ENCODE data around the gene LYSET. TPM values are rescaled to one million over a fixed set of nuclear protein-coding genes. Genes with fewer than 3 reads are reported as not detected.
A peak's percentile ranks its signal among the peaks of the same experiment; 100 is the strongest.
"Not testable (repeated sequence)": the region's sequence is repeated elsewhere in the genome, so short reads cannot be mapped to it uniquely, and the experiment has no call there.

The LYSET gene
- total RNA-seq, 1 donor from 2014 or later, result 2.3 TPM

DNA sequence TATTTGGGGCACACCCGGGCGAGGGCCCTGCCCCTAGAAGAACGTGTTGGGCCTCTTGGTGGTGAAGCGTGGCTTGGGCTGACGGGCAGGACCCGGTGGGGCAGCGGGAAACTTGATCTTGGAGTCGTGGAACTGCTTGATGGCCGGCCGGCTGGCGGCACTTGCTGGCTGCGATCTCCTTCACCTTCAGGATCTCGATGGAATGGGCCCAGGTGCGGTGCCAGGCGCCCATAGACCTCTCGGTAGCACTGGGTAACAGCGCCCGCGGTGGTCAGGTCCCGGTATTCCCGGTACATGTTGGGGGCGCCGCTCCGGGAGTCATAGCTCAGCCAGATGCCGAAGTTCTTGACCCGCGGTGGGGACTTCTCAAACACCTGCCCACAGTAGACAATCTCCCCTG lies 38.4 kb downstream of the LYSET start:
- Histone ChIP-seq H3K9me3 (no peaks in the 10 kb centered on the region), H3K4me3 (no peak overlapping the region), H3K4me1 (no peaks in the 10 kb centered on the region), H3K27ac (no peak overlapping the region), H3K36me3 (peaks cover 69 to 89% of the 10 kb centered on the region in 2 donors), H3K27me3 (no peaks in the 10 kb centered on the region)
- no peak for TF ChIP-seq CTCF (IDR thresholded peaks at IDR 0.05)
- intact Hi-C loops (cut with DNase I), result no loop called here
- DNase-seq (ENCODE audit: low spot score in 2 of 2), result no peak

GRCh38 chr14:93228550-93228949 lies 43.4 kb downstream of the LYSET start:
- peaks cover 33 to 43% of the 10 kb centered on the region in 2 donors for H3K36me3 ChIP-seq
- no peak for DNase-seq (ENCODE audit: low spot score in 2 of 2)
- H3K4me3 ChIP-seq, result no peak overlapping the region
- no peak overlapping the region for H3K27ac ChIP-seq
- H3K27me3 ChIP-seq, result no peaks in the 10 kb centered on the region
- no peak for TF ChIP-seq CTCF (IDR thresholded peaks at IDR 0.05)
- H3K9me3 ChIP-seq, result no peaks in the 10 kb centered on the region
- intact Hi-C loops (cut with DNase I), result no loop called here
- no peaks in the 10 kb centered on the region for H3K4me1 ChIP-seq

- Histone ChIP-seq H3K27me3 (no peaks in the 10 kb centered on the region), H3K27ac (no peak overlapping the region), H3K4me3 (no peak overlapping the region), H3K9me3 (no peaks in the 10 kb centered on the region), H3K36me3 (peaks cover 19 to 28% of the 10 kb centered on the region in 2 donors), H3K4me1 (no peaks in the 10 kb centered on the region)
- TF ChIP-seq CTCF (IDR thresholded peaks at IDR 0.05), result no peak
- intact Hi-C loops (cut with DNase I), result no loop called here
- DNase-seq (ENCODE audit: low spot score in 2 of 2), result no peak
These were observed 45.4 kb downstream of the LYSET start for GRCh38 chr14:93230539-93230938.

GRCh38 chr14:93231129-93231979 lies 46.2 kb downstream of the LYSET start:
- no peak overlapping the region for H3K27ac ChIP-seq
- intact Hi-C loops (cut with DNase I), result no loop called here

DNA sequence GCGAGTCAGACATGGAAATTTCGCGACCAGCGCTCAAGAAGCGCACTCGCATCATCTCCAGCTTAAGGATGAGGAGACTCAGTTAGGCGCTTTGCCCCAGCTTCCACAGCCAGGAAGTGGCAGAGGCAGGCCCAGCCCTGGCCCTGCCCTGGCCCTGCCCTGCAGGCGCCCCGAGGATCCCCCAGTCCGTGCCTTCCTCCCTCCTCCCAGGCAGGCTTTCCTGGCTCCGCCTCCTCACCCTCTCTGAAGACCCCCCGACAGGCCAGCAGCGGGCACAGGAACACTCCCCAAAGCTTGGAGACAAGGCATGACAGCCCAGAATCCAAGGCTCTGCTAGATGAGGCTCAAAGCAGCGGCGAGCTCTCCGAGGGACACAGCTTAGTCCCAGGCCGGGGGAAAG lies 47.0 kb downstream of the LYSET start:
- no peak for TF ChIP-seq CTCF (IDR thresholded peaks at IDR 0.05)
- no peaks in the 10 kb centered on the region for H3K9me3 ChIP-seq
- intact Hi-C loops (cut with DNase I), result no loop called here
- peak overlapping the region in 1 of 2 donors; percentile 59 for H3K4me3 ChIP-seq
- no peaks in the 10 kb centered on the region for H3K27me3 ChIP-seq
- H3K27ac ChIP-seq, result no peak overlapping the region
- no peaks in the 10 kb centered on the region for H3K4me1 ChIP-seq
- peaks cover 10 to 16% of the 10 kb centered on the region in 2 donors for H3K36me3 ChIP-seq
- DNase-seq (ENCODE audit: low spot score in 2 of 2), result no peak

More at GRCh38 chr14:93231129-93231979, 46.2 kb downstream of the LYSET start:
- Histone ChIP-seq H3K9me3 (no peaks in the 10 kb centered on the region), H3K4me3 (peak overlapping the region; percentile 50 to 59), H3K27me3 (no peaks in the 10 kb centered on the region), H3K4me1 (no peaks in the 10 kb centered on the region), H3K36me3 (peaks cover 15 to 21% of the 10 kb centered on the region in 2 donors)
- TF ChIP-seq CTCF (IDR thresholded peaks at IDR 0.05), result no peak
- DNase-seq (ENCODE audit: low spot score in 2 of 2), result no peak

GRCh38 chr14:93233078-93233477 lies 48.0 kb downstream of the LYSET start:
- H3K9me3 ChIP-seq; H3K27ac ChIP-seq; H3K4me1 ChIP-seq; H3K4me3 ChIP-seq; H3K36me3 ChIP-seq; intact Hi-C loops (cut with DNase I); DNase-seq (ENCODE audit: low spot score in 2 of 2); H3K27me3 ChIP-seq: not testable (repeated sequence)

Data from ascending aorta (tissue), 2 donors.